GM10266 (cell line): ENCODE results near the gene TBC1D10A.

ENCODE experiments used
- DNase-seq: peaks from one replicate; pipeline ENCODE4 v3.0.0; 2012; ENCODE audit errors: extremely low spot score
- CTCF ChIP-seq: IDR thresholded peaks from 2 replicates; pipeline ENCODE4 v1.5.1; 2012; ENCODE audit warnings: mild to moderate bottlenecking, low read depth; ENCODE audit not compliant: control insufficient read depth, insufficient read depth; ENCODE audit errors: missing control alignments

The TBC1D10A gene

GRCh38 chr22:30247561-30247960 lies 79.2 kb downstream of the TBC1D10A start:
- TF ChIP-seq CTCF, result no peak
- DNase-seq, result no peak

- TF ChIP-seq CTCF, result no peak
- no peak for DNase-seq
Observed at GRCh38 chr22:30246814-30247376, 79.8 kb downstream of the TBC1D10A start.

GRCh38 chr22:30245985-30246813 lies 80.5 kb downstream of the TBC1D10A start, which contains the start of gene LIF:
Gene LIF (minus strand): TSS chr22:30246759. CDS start chr22:30246695, 64 bp downstream.
- peak; percentile 75 for DNase-seq
- peak; percentile 34 for TF ChIP-seq CTCF

GRCh38 chr22:30245181-30245984 lies 81.4 kb downstream of the TBC1D10A start:
- DNase-seq, result no peak
- TF ChIP-seq CTCF, result no peak

GRCh38 chr22:30244641-30245040 lies 82.1 kb downstream of the TBC1D10A start:
- DNase-seq, result no peak
- TF ChIP-seq CTCF, result no peak

GRCh38 chr22:30244066-30244465 lies 82.7 kb downstream of the TBC1D10A start:
- no peak for DNase-seq

More at GRCh38 chr22:30244066-30244465, 82.7 kb downstream of the TBC1D10A start:
- no peak for TF ChIP-seq CTCF
